Suprapubic skin (tissue), 4 donors: Measurements from ENCODE around the gene ARHGAP10. TPM values are rescaled to one million over a fixed set of nuclear protein-coding genes. Genes with fewer than 3 reads are reported as not detected.
"Not testable (repeated sequence)": the region's sequence is repeated elsewhere in the genome, so short reads cannot be mapped to it uniquely, and the experiment has no call there.

Experiments
- DNase-seq, 2 donors: peaks; one replicate each; pipeline ENCODE4 v3.0.0-alpha.2; 2019; ENCODE audit warnings: low spot score in 2 of 2
- H3K27ac ChIP-seq: fragments of 200-600 bp; sonication (generic); one replicate; pipeline ENCODE4 v1.5.1; 2019
- H3K27me3 ChIP-seq: fragments of 200-600 bp; sonication (generic); one replicate; pipeline ENCODE4 v1.5.1; 2019
- H3K36me3 ChIP-seq: fragments of 200-600 bp; sonication (generic); one replicate; pipeline ENCODE4 v1.5.1; 2019
- H3K4me1 ChIP-seq: fragments of 200-600 bp; sonication (generic); one replicate; pipeline ENCODE4 v1.5.1; 2019
- H3K4me3 ChIP-seq: fragments of 200-600 bp; sonication (generic); one replicate; pipeline ENCODE4 v1.5.1; 2019; ENCODE audit warnings: mild to moderate bottlenecking
- H3K9me3 ChIP-seq: fragments of 200-600 bp; sonication (generic); one replicate; pipeline ENCODE4 v1.5.1; 2019
- EP300 ChIP-seq: sonication (generic); formaldehyde crosslinking; IDR thresholded peaks from one replicate; pipeline ENCODE4 v1.6.1; 2017; ENCODE audit warnings: antibody characterized with exemption
- POLR2A ChIP-seq, 2 donors: fragments of 450-650 bp; IDR thresholded peaks; one replicate each; pipeline ENCODE4 v1.6.1; 2017; ENCODE audit warnings: antibody characterized with exemption in 2 of 2, mild to moderate bottlenecking in 2 of 2, moderate library complexity in 2 of 2
- POLR2AphosphoS5 ChIP-seq, 3 donors: sonication (generic); formaldehyde crosslinking; IDR thresholded peaks; one replicate each; pipeline ENCODE4 v1.6.1; 2017; ENCODE audit warnings: antibody characterized with exemption in 3 of 3
- WGBS: methylation state at CpG from one replicate; pipeline ENCODE4 v1.1.5; 2018; 5-methylcytosine and 5-hydroxymethylcytosine counted together
- total RNA-seq, 4 donors: library from RNA; depleted of rRNA; stranded (reverse); fragments of >200 nt; gene quantifications; one replicate each; pipeline ENCODE4 v1.1.0, GENCODE V29; 2016
- TF ChIP-seq, protein P1 (sequence below), 2 donors: fragments of 200-600 bp in 1 of 2; fragments of 450-650 bp in 1 of 2; sonication (generic) in 1 of 2; IDR thresholded peaks; one replicate each; pipeline ENCODE4 v1.5.1; 2016 to 2019; ENCODE audit warnings: antibody characterized with exemption in 2 of 2, mild to moderate bottlenecking in 1 of 2, moderate library complexity in 1 of 2

The ARHGAP10 gene
- total RNA-seq, 4 donors from 2014 or later, result 32.5 to 59.0 (median 36.8) TPM

DNA sequence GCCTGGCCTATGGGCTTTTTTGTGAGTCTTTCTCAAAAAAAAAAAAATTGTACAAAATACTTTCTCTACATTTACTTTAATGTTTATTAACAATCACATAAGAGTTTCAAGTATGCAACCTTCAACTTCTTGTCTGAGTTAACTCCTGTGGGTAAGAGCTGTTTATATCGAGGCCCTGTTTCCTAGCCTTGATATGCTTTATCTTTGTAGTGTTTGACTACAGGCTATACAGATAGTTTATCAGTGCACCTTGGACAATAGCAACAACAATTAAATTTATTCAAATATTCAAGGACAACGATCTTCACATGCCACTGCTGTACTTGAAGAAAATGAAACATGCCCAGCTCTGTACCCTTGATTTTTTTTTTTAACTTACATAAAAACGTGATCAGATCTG is 178.4 kb downstream of the ARHGAP10 start:
- H3K9me3 ChIP-seq, result no peaks in the 10 kb centered on the region
- H3K27me3 ChIP-seq, result no peaks in the 10 kb centered on the region
- 78% methylated on average over 3 of the region's 3 CpGs for WGBS
- peaks cover 31% of the 10 kb centered on the region for H3K36me3 ChIP-seq
- H3K4me3 ChIP-seq, result no peak overlapping the region
- TF ChIP-seq POLR2AphosphoS5 (IDR thresholded peaks at IDR 0.05), result no peak
- TF ChIP-seq EP300, result no peak
- no peak for TF ChIP-seq POLR2A (IDR thresholded peaks at IDR 0.05)
- TF ChIP-seq, protein P1, sequence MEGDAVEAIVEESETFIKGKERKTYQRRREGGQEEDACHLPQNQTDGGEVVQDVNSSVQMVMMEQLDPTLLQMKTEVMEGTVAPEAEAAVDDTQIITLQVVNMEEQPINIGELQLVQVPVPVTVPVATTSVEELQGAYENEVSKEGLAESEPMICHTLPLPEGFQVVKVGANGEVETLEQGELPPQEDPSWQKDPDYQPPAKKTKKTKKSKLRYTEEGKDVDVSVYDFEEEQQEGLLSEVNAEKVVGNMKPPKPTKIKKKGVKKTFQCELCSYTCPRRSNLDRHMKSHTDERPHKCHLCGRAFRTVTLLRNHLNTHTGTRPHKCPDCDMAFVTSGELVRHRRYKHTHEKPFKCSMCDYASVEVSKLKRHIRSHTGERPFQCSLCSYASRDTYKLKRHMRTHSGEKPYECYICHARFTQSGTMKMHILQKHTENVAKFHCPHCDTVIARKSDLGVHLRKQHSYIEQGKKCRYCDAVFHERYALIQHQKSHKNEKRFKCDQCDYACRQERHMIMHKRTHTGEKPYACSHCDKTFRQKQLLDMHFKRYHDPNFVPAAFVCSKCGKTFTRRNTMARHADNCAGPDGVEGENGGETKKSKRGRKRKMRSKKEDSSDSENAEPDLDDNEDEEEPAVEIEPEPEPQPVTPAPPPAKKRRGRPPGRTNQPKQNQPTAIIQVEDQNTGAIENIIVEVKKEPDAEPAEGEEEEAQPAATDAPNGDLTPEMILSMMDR (IDR thresholded peaks at IDR 0.05), result no peak
- DNase-seq, result no peak
- H3K27ac ChIP-seq, result no peak overlapping the region
- H3K4me1 ChIP-seq, result no peaks in the 10 kb centered on the region

DNA sequence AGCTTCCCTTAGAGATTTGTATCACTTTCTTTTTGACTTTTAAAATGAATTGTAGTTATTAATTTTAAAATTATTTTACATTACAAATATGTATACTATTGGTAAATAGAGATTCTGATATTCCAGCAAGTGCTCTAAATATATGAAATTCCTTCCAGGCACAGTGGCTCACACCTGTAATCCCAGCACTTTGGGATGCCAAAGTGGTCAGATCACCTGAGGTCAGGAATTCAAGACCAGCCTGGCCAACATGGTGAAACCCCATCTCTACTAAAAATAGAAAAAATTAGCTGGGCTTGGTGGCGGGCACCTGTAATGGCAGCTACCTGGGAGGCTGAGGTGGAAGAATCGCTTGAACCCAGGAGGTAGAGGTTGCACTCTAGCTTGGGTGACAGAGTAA is 180.2 kb downstream of the ARHGAP10 start:
- not testable (repeated sequence) for DNase-seq, H3K4me1 ChIP-seq, H3K4me3 ChIP-seq, H3K9me3 ChIP-seq, H3K27ac ChIP-seq, H3K27me3 ChIP-seq
- 98% methylated on average over 2 of the region's 2 CpGs for WGBS
- peaks cover 36% of the 10 kb centered on the region for H3K36me3 ChIP-seq

DNA sequence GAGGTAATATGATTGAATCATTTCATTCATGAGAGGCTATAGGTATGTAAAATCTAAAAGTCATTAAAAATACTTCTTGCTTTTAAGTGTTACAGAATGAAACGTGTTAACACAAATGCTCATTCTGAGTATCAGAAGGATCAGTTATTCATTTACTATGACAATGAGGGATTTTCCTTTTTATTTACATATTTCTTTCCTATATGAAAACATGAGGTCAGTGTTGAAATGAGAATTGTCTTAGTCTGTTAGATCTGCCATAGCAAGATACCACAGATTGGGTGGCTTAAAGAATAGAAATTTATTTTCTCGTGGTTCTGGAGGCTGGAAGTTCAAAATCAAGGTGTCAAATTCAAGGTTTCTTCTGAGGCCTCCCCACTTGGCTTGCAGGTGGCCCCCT is 181.2 kb downstream of the ARHGAP10 start:
- no peaks in the 10 kb centered on the region for H3K4me1 ChIP-seq
- no peaks in the 10 kb centered on the region for H3K27me3 ChIP-seq
- H3K9me3 ChIP-seq, result no peaks in the 10 kb centered on the region
- no peak overlapping the region for H3K27ac ChIP-seq
- 94% methylated on average over 2 of the region's 2 CpGs for WGBS
- peaks cover 38% of the 10 kb centered on the region for H3K36me3 ChIP-seq
- no peak for TF ChIP-seq EP300
- DNase-seq, result no peak
- H3K4me3 ChIP-seq, result no peak overlapping the region

DNA sequence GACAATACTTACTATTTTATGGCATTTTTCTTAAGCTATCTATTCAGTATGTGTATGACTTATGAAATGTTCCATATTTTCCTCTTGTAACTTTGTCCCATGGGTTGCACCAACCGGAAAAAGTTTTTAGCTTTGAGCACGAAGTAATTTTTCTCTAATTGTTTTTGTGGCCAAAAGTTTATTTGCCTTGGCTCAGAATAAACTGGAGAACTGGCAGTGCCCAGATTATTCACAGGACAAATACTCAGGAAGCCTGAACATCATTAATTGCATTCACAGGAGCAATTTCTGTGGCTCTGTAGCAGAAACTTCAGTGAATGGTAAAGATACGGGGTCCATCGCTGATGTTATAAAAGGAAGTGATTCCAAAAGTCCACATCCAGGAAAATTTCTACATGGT is 184.5 kb downstream of the ARHGAP10 start:
- H3K4me1 ChIP-seq, result no peaks in the 10 kb centered on the region
- H3K36me3 ChIP-seq, result peaks cover 32% of the 10 kb centered on the region
- WGBS, result 60% methylated on average over 4 of the region's 4 CpGs
- no peaks in the 10 kb centered on the region for H3K27me3 ChIP-seq
- no peak for TF ChIP-seq EP300
- no peak for TF ChIP-seq POLR2A (IDR thresholded peaks at IDR 0.05)
- TF ChIP-seq, protein P1 (IDR thresholded peaks at IDR 0.05), result no peak
- TF ChIP-seq POLR2AphosphoS5 (IDR thresholded peaks at IDR 0.05), result no peak
- no peak overlapping the region for H3K4me3 ChIP-seq
- H3K27ac ChIP-seq, result no peak overlapping the region
- H3K9me3 ChIP-seq, result no peaks in the 10 kb centered on the region
- no peak for DNase-seq

DNA sequence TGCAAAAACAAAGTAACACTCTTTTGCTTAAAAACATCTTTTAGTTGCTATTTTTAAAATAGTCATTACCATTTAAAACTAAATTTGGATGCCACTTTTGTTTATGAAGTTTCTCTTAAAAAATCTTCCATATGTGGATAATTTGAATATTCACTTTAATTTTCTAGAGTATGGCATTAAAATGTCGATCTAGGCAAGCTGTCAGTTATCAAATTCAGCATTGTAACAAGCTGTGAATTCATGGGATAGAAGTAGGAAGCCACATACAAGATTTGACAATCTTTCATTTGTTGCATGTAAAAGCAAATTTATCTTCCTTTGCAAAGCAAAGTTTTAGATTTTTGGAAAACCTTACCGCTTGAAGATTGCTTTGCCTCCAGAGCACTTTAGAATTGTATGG is 191.5 kb downstream of the ARHGAP10 start:
- TF ChIP-seq POLR2AphosphoS5 (IDR thresholded peaks at IDR 0.05) (no peak), EP300 (no peak), POLR2A (IDR thresholded peaks at IDR 0.05) (no peak)
- TF ChIP-seq, protein P1 (IDR thresholded peaks at IDR 0.05), result no peak

DNA sequence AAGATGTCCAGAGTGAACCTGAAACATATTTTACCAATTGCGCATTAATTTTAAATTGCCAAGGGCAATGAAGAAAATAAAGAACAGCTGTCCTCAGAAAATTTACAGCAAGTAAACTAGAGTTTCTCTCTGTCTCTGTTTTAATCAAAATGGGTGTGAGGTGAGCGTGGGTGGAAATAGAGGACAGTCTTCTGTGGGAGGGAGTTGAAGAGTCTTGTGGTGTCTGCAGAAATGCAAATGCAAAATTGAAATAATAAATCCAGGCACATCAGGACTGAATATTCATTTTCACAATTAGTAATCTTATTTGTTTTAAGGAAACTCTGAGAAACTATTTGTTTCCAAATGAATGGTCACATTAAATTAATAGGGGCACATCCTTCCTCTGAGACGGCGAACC is 192.0 kb downstream of the ARHGAP10 start:
- Histone ChIP-seq H3K36me3 (peaks cover 10% of the 10 kb centered on the region), H3K4me3 (no peak overlapping the region), H3K9me3 (no peaks in the 10 kb centered on the region), H3K27ac (no peak overlapping the region), H3K4me1 (no peaks in the 10 kb centered on the region), H3K27me3 (no peaks in the 10 kb centered on the region)
- TF ChIP-seq EP300, result no peak
- TF ChIP-seq POLR2AphosphoS5 (IDR thresholded peaks at IDR 0.05), result no peak
- TF ChIP-seq POLR2A (IDR thresholded peaks at IDR 0.05), result no peak
- TF ChIP-seq, protein P1 (IDR thresholded peaks at IDR 0.05), result no peak
- DNase-seq, result no peak
- 82% methylated on average over 4 of the region's 4 CpGs for WGBS

More for the DNA sequence above, 191.5 kb downstream of the ARHGAP10 start:
- Histone ChIP-seq H3K9me3 (no peaks in the 10 kb centered on the region), H3K4me1 (no peaks in the 10 kb centered on the region), H3K36me3 (peaks cover 12% of the 10 kb centered on the region), H3K27me3 (no peaks in the 10 kb centered on the region), H3K4me3 (no peak overlapping the region), H3K27ac (no peak overlapping the region)
- DNase-seq, result no peak
- 77% methylated on average over 2 of the region's 2 CpGs for WGBS
